HEK293 (cell line): ENCODE data around the gene CELSR3.

Source experiments
- CTCF ChIA-PET: fragments of 350-600 bp; formaldehyde crosslinking; extraction: SDS; loops from one replicate; lab custom pipeline; 2021; ENCODE audit warnings: antibody characterized with exemption; lab: Yijun Ruan, JAX
- POLR2A ChIA-PET: fragments of 300-600 bp; formaldehyde crosslinking; extraction: SDS; loops from one replicate; lab custom pipeline; 2020; ENCODE audit warnings: antibody characterized with exemption, inconsistent platforms; lab: Yijun Ruan, JAX
- H3K27ac ChIP-seq: fragments of 200-500 bp; sonication (Bioruptor generic); 2 replicates; pipeline ENCODE4 v1.5.1; 2014; ENCODE audit warnings: low read depth, low read length, control low read depth, inconsistent platforms; ENCODE audit errors: extremely low read depth
- H3K36me3 ChIP-seq, 2 experiments: fragments of 200-500 bp in 1 of 2; sonication (Bioruptor generic) in 1 of 2; 1 replicate in 1 of 2; 2 replicates in 1 of 2; pipeline ENCODE4 v1.5.1; 2014 to 2017; ENCODE audit warnings: inconsistent platforms in 2 of 2, low read length in 2 of 2; ENCODE audit not compliant: control insufficient read depth in 2 of 2, insufficient read depth in 1 of 2
- H3K4me1 ChIP-seq: fragments of 200-500 bp; sonication (Bioruptor generic); 2 replicates; pipeline ENCODE4 v1.5.1; 2014; ENCODE audit warnings: mild to moderate bottlenecking, low read length, inconsistent platforms; ENCODE audit not compliant: control insufficient read depth, insufficient read depth
- H3K4me3 ChIP-seq: 2 replicates; pipeline ENCODE4 v1.5.1; 2011; ENCODE audit warnings: low read depth, mild to moderate bottlenecking, control low read depth, low read length, moderate library complexity
- H3K9me3 ChIP-seq: fragments of 200-500 bp; sonication (Bioruptor generic); 2 replicates; pipeline ENCODE4 v1.5.1; 2014; ENCODE audit warnings: low read depth, low read length, inconsistent platforms; ENCODE audit not compliant: control insufficient read depth, insufficient read depth
- ATF2 ChIP-seq: fragments of 450-650 bp; formaldehyde crosslinking; IDR thresholded peaks from 2 replicates; pipeline ENCODE4 v1.5.1; 2016; ENCODE audit warnings: missing biosample characterization, missing genetic modification characterization, low read depth
- GLIS1 ChIP-seq: fragments of 450-650 bp; formaldehyde crosslinking; IDR thresholded peaks from 2 replicates; pipeline ENCODE4 v1.5.1; 2016; ENCODE audit warnings: missing biosample characterization, missing genetic modification characterization
- KLF9 ChIP-seq: fragments of 450-650 bp; formaldehyde crosslinking; IDR thresholded peaks from 2 replicates; pipeline ENCODE4 v1.5.1; 2016; ENCODE audit warnings: missing biosample characterization, missing genetic modification characterization, low read depth
- SP2 ChIP-seq: fragments of 450-650 bp; formaldehyde crosslinking; IDR thresholded peaks from 2 replicates; pipeline ENCODE4 v1.5.1; 2016; ENCODE audit warnings: missing biosample characterization, missing genetic modification characterization
- ZNF148 ChIP-seq: fragments of 450-650 bp; formaldehyde crosslinking; IDR thresholded peaks from 2 replicates; pipeline ENCODE4 v1.5.0; 2017; ENCODE audit warnings: missing biosample characterization, missing genetic modification characterization, borderline replicate concordance
- ZNF174 ChIP-seq: fragments of 450-650 bp; formaldehyde crosslinking; IDR thresholded peaks from 2 replicates; pipeline ENCODE4 v1.5.0; 2017; ENCODE audit warnings: missing biosample characterization, mild to moderate bottlenecking, missing genetic modification characterization
- ZNF19 ChIP-seq: fragments of 450-650 bp; formaldehyde crosslinking; IDR thresholded peaks from 2 replicates; pipeline ENCODE4; 2016; ENCODE audit warnings: missing biosample characterization, missing genetic modification characterization, low read depth
- ZNF510 ChIP-seq: fragments of 450-650 bp; formaldehyde crosslinking; IDR thresholded peaks from 2 replicates; pipeline ENCODE4 v1.5.1; 2018; ENCODE audit warnings: mild to moderate bottlenecking, missing genetic modification characterization, missing biosample characterization; ENCODE audit not compliant: insufficient replicate concordance
- ZNF629 ChIP-seq: fragments of 450-650 bp; formaldehyde crosslinking; IDR thresholded peaks from 2 replicates; pipeline ENCODE4 v1.5.1; 2017; ENCODE audit warnings: missing biosample characterization, missing genetic modification characterization
- ZNF670 ChIP-seq: fragments of 450-650 bp; formaldehyde crosslinking; IDR thresholded peaks from 2 replicates; pipeline ENCODE4 v1.5.1; 2016; ENCODE audit warnings: missing biosample characterization, missing genetic modification characterization, low read depth
- ZNF843 ChIP-seq: fragments of 450-650 bp; formaldehyde crosslinking; IDR thresholded peaks from 2 replicates; pipeline ENCODE4 v1.5.1; 2016; ENCODE audit warnings: missing biosample characterization, missing genetic modification characterization
- TF ChIP-seq, protein P1 (sequence below): fragments of 450-650 bp; formaldehyde crosslinking; IDR thresholded peaks from 2 replicates; pipeline ENCODE4 v1.5.1; 2017; ENCODE audit warnings: missing biosample characterization, mild to moderate bottlenecking, missing genetic modification characterization, moderate library complexity
- TF ChIP-seq, protein P2 (sequence below): fragments of 450-650 bp; formaldehyde crosslinking; IDR thresholded peaks from 2 replicates; pipeline ENCODE4; 2016; ENCODE audit warnings: missing biosample characterization, missing genetic modification characterization

CELSR3 gene

DNA sequence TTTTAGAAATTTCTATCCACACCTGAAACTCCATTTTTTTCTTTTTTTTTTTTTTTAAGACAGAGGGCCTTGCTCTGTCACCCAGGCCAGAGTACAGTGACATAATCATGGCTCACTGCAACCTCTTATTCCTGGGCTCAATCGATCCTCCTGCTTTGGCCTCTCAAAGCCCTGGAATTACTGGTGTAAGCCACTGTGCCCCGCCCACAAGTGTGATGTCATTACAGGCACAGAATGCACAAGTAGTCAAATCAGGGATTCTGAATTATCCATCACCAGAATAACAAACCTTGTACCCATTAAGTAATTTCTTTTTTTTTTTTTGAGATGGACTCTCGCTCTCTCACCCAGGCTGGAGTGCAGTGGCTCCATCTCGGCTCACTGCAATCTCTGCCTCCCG lies 55.2 kb downstream of the CELSR3 start:
- POLR2A ChIA-PET, result no interaction called here
- CTCF ChIA-PET, result interaction anchor here (1.0 kb wide), 1 partner anchor 28 kb away, joined by 4 read pairs; the partner anchor contains the start of gene SLC26A6
- H3K27ac ChIP-seq, result no peak overlapping the region

DNA sequence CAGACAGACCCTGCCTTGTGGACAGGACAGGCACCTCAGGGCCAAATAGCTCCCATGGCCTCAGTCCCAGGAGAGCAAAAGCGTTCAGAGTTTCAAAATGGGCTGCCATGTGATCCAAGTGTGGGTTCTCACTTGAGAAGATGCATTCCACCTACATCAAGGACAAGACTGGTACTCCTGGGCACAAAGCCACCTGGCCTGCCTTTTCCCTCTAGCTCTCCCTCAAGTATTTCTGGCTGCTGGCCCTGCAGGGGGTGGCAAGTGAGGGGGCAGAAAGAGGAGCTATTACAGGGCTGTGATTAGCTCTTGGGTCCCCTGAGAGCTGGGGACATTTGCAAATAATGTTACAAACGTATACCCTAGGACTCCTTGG lies 61.1 kb downstream of the CELSR3 start:
- TF ChIP-seq, protein P1, sequence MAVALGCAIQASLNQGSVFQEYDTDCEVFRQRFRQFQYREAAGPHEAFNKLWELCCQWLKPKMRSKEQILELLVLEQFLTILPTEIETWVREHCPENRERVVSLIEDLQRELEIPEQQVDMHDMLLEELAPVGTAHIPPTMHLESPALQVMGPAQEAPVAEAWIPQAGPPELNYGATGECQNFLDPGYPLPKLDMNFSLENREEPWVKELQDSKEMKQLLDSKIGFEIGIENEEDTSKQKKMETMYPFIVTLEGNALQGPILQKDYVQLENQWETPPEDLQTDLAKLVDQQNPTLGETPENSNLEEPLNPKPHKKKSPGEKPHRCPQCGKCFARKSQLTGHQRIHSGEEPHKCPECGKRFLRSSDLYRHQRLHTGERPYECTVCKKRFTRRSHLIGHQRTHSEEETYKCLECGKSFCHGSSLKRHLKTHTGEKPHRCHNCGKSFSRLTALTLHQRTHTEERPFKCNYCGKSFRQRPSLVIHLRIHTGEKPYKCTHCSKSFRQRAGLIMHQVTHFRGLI (tag by site-specific recombination), result no peak
- TF ChIP-seq GLIS1, result peak; percentile 32; the same call in 1 of the 2 replicates
- Histone ChIP-seq H3K4me1 (no peaks in the 10 kb centered on the region; the same call in 1 of the 2 replicates), H3K27ac (no peak overlapping the region), H3K4me3 (no peak overlapping the region), H3K9me3 (no peaks in the 10 kb centered on the region), H3K36me3 (peaks cover 6 to 98% of the 10 kb centered on the region in 2 experiments; a peak in 2 of 3 replicates)
- ChIA-PET CTCF (interaction anchor here (0.7 kb wide), 1 partner anchor 9 kb away, joined by 3 read pairs; no protein-coding TSS in a partner anchor), POLR2A (interaction anchor here (0.7 to 1.0 kb wide), 5 partner anchors 22 to 46 kb away, joined by 3 to 5 read pairs (median 3); partner anchors contain the start of genes PFKFB4 and SLC26A6)

More for the DNA sequence above, 55.2 kb downstream of the CELSR3 start:
- no peaks in the 10 kb centered on the region for H3K4me1 ChIP-seq
- no peak overlapping the region for H3K4me3 ChIP-seq
- H3K9me3 ChIP-seq, result no peaks in the 10 kb centered on the region
- 0 out of 2 replicates have a peak, but pooled peaks have one; percentile 31 for TF ChIP-seq KLF9 (tag by site-specific recombination)
- 0 out of 2 replicates have a peak, but pooled peaks have one; percentile 21 for TF ChIP-seq ZNF629
- no peak for TF ChIP-seq ZNF843 (tag by site-specific recombination)
- no peak for TF ChIP-seq ZNF510 (tag by site-specific recombination)
- TF ChIP-seq ATF2, result peak; percentile 59; the same call in 1 of the 2 replicates
- TF ChIP-seq, protein P2, sequence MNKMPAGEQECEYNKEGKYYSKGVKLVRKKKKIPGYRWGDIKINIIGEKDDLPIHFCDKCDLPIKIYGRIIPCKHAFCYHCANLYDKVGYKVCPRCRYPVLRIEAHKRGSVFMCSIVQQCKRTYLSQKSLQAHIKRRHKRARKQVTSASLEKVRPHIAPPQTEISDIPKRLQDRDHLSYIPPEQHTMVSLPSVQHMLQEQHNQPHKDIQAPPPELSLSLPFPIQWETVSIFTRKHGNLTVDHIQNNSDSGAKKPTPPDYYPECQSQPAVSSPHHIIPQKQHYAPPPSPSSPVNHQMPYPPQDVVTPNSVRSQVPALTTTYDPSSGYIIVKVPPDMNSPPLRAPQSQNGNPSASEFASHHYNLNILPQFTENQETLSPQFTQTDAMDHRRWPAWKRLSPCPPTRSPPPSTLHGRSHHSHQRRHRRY, result no peak
- TF ChIP-seq ZNF174 (tag by site-specific recombination), result no peak
- no peak for TF ChIP-seq ZNF148 (tag by site-specific recombination)
- no peak for TF ChIP-seq SP2 (tag by site-specific recombination)
- TF ChIP-seq ZNF670 (tag by site-specific recombination), result no peak
- no peak for TF ChIP-seq ZNF19 (tag by site-specific recombination)
- H3K36me3 ChIP-seq, result peaks cover 14 to 53% of the 10 kb centered on the region in 2 experiments; a peak in 2 of 3 replicates
